ENCODE data around the gene CFAP157. TPM values are rescaled to one million over a fixed set of nuclear protein-coding genes. Genes with fewer than 3 reads are reported as not detected.

The CFAP157 gene
- total RNA-seq, 1 experiment from 2014 or later, result 0.22 TPM

DNA sequence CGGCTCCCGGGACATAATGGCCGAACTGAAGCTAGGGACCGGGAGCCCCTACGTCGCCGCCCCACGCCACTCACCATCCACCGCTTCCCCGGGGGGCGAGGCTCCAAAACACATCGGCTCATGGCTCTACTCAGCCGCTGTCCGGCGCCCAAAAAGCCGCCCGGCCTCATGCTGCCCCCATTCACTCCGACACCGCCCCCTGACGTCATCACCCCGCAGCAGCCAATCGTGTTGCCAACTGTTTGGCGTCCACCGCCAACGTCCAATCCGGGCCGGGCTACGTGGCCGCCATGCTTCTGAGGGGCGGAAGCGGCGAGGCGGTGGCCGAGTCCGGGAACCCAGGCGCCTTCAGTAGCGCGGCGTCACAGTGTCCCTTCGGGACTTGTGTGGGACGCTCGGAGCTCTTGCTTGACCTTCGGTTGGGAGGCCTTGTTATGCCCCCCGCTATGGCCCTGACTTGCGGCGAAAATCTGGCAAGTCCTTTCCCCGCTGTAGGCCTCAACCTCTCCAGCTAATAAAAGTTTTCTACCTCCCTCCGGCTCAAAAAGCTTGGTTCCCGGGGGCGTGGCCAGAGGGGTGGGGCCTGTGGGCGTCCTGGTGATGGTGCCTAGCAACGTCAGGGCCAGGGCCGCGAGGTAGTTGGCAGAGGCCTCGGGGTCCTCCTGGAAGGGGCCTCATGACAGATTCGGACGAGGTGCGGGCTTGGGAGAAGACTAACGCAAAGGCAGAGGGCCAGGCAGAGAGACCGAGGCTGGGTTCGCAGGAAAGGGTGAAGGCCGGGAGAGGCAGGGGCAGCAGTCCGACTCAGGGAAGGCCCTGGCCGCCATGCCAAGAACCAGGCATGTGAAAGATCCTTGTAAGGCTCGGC lies 8.9 kb downstream of the CFAP157 start, which contains the start of the genes PTRH1 and TTC16 (continued):
- TF ChIP-seq, protein P1, sequence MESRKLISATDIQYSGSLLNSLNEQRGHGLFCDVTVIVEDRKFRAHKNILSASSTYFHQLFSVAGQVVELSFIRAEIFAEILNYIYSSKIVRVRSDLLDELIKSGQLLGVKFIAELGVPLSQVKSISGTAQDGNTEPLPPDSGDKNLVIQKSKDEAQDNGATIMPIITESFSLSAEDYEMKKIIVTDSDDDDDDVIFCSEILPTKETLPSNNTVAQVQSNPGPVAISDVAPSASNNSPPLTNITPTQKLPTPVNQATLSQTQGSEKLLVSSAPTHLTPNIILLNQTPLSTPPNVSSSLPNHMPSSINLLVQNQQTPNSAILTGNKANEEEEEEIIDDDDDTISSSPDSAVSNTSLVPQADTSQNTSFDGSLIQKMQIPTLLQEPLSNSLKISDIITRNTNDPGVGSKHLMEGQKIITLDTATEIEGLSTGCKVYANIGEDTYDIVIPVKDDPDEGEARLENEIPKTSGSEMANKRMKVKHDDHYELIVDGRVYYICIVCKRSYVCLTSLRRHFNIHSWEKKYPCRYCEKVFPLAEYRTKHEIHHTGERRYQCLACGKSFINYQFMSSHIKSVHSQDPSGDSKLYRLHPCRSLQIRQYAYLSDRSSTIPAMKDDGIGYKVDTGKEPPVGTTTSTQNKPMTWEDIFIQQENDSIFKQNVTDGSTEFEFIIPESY (IDR thresholded peaks at IDR 0.05; ENCODE audit: extremely low read depth, insufficient replicate concordance, low read length), result no peak
- no peak for TF ChIP-seq CBX3 (IDR thresholded peaks at IDR 0.05; ENCODE audit: low read depth)
- TF ChIP-seq POLR2A (IDR thresholded peaks at IDR 0.05; ENCODE audit: borderline replicate concordance, extremely low read depth, insufficient read depth, insufficient read length), result peak; percentile 42
- peak; percentile 45 for TF ChIP-seq TCF7L2 (IDR thresholded peaks at IDR 0.05; ENCODE audit: borderline replicate concordance, extremely low read depth, insufficient read depth, insufficient read length)
- no peak for TF ChIP-seq ZNF274 (IDR thresholded peaks at IDR 0.05; ENCODE audit: low read depth, low read length)
- TF ChIP-seq FOSL1 (IDR thresholded peaks at IDR 0.05; ENCODE audit: low read depth), result no peak
- TF ChIP-seq, protein P2, sequence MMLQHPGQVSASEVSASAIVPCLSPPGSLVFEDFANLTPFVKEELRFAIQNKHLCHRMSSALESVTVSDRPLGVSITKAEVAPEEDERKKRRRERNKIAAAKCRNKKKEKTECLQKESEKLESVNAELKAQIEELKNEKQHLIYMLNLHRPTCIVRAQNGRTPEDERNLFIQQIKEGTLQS (IDR thresholded peaks at IDR 0.05), result no peak
- TF ChIP-seq, protein P3, sequence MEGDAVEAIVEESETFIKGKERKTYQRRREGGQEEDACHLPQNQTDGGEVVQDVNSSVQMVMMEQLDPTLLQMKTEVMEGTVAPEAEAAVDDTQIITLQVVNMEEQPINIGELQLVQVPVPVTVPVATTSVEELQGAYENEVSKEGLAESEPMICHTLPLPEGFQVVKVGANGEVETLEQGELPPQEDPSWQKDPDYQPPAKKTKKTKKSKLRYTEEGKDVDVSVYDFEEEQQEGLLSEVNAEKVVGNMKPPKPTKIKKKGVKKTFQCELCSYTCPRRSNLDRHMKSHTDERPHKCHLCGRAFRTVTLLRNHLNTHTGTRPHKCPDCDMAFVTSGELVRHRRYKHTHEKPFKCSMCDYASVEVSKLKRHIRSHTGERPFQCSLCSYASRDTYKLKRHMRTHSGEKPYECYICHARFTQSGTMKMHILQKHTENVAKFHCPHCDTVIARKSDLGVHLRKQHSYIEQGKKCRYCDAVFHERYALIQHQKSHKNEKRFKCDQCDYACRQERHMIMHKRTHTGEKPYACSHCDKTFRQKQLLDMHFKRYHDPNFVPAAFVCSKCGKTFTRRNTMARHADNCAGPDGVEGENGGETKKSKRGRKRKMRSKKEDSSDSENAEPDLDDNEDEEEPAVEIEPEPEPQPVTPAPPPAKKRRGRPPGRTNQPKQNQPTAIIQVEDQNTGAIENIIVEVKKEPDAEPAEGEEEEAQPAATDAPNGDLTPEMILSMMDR (IDR thresholded peaks at IDR 0.05 in 2 of 3, conservative IDR thresholded peaks at IDR 0.05 in 1 of 3; ENCODE audit: borderline replicate concordance in 1 of 3, insufficient read depth in 1 of 3, low read depth in 2 of 3, low read length in 2 of 3), result no peak
- peak; percentile 69; the same call in 1 of the 2 replicates for TF ChIP-seq ZFX (IDR thresholded peaks at IDR 0.05)
- no peak for TF ChIP-seq EZH2 (IDR thresholded peaks at IDR 0.05)
- no peak for TF ChIP-seq JUND (IDR thresholded peaks at IDR 0.05)
- no peak for TF ChIP-seq SP1 (IDR thresholded peaks at IDR 0.05; ENCODE audit: low read depth)
